Measurements from ENCODE around the gene STK38L.

Gene STK38L

DNA sequence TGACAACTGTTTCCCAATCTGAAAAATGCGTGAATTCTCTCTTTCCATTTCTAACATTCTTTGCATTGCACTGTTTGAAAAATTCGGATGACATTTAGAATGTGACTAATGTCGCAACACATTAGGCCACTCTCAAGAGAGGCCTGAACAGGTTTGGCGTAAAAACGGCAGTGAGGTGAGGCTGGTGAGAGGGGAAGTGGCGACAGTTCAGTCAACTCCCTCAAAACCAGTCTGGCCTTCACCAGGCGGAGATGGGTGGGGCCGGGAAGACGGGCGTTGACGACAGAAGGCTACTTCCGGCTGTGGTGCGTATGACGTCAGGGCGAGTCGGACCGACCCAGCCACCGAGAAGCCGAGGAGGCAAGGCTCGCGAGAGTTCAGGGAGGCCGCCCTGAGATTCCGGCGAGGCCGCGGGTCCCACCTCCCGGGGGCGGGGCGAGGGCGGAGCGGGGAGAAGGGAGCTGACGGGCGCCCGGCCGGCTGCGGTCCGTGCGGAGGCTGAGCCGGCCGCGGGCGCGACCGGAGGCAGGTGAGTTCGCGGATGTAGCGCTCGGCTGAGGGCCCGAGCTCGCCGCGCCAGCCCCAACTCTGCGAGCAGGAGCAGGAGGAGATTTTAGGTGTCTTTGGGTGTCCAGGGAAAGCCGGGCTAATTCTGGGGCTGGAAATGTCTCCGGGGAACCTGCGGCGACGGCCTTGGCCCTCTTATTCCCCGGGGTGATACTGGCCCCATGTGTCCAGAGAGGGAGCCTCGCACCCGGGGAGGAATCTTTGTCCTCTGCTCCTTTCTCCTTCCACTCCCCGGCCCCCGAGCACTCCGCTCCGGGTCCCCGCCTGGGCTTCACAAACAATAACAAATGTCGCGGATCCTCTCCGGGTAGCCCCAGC lies at the start of gene STK38L (continued):
- peak; percentile 94 for TF ChIP-seq KLF10 (tag by site-specific recombination; IDR thresholded peaks at IDR 0.05)
- TF ChIP-seq, protein P1, sequence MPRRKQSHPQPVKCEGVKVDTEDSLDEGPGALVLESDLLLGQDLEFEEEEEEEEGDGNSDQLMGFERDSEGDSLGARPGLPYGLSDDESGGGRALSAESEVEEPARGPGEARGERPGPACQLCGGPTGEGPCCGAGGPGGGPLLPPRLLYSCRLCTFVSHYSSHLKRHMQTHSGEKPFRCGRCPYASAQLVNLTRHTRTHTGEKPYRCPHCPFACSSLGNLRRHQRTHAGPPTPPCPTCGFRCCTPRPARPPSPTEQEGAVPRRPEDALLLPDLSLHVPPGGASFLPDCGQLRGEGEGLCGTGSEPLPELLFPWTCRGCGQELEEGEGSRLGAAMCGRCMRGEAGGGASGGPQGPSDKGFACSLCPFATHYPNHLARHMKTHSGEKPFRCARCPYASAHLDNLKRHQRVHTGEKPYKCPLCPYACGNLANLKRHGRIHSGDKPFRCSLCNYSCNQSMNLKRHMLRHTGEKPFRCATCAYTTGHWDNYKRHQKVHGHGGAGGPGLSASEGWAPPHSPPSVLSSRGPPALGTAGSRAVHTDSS (tag by site-specific recombination; IDR thresholded peaks at IDR 0.05): peak; percentile 1; the same call in 1 of the 2 replicates
- no peak for TF ChIP-seq ZNF239 (tag by site-specific recombination; IDR thresholded peaks at IDR 0.05)
- no peak for TF ChIP-seq ZNF223 (tag by site-specific recombination; IDR thresholded peaks at IDR 0.05)
- TF ChIP-seq, protein P2, sequence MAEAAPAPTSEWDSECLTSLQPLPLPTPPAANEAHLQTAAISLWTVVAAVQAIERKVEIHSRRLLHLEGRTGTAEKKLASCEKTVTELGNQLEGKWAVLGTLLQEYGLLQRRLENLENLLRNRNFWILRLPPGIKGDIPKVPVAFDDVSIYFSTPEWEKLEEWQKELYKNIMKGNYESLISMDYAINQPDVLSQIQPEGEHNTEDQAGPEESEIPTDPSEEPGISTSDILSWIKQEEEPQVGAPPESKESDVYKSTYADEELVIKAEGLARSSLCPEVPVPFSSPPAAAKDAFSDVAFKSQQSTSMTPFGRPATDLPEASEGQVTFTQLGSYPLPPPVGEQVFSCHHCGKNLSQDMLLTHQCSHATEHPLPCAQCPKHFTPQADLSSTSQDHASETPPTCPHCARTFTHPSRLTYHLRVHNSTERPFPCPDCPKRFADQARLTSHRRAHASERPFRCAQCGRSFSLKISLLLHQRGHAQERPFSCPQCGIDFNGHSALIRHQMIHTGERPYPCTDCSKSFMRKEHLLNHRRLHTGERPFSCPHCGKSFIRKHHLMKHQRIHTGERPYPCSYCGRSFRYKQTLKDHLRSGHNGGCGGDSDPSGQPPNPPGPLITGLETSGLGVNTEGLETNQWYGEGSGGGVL (tag by site-specific recombination; IDR thresholded peaks at IDR 0.05): no peak
- TF ChIP-seq ZNF768 (tag by site-specific recombination; IDR thresholded peaks at IDR 0.05): peak; percentile 19; the same call in 1 of the 2 replicates
- peak; percentile 74; the same call in 1 of the 2 replicates for TF ChIP-seq ZNF324 (tag by site-specific recombination; IDR thresholded peaks at IDR 0.05)
- peak; percentile 60; the same call in 1 of the 2 replicates for TF ChIP-seq ZXDB (tag by site-specific recombination; IDR thresholded peaks at IDR 0.05)
- TF ChIP-seq, protein P3, sequence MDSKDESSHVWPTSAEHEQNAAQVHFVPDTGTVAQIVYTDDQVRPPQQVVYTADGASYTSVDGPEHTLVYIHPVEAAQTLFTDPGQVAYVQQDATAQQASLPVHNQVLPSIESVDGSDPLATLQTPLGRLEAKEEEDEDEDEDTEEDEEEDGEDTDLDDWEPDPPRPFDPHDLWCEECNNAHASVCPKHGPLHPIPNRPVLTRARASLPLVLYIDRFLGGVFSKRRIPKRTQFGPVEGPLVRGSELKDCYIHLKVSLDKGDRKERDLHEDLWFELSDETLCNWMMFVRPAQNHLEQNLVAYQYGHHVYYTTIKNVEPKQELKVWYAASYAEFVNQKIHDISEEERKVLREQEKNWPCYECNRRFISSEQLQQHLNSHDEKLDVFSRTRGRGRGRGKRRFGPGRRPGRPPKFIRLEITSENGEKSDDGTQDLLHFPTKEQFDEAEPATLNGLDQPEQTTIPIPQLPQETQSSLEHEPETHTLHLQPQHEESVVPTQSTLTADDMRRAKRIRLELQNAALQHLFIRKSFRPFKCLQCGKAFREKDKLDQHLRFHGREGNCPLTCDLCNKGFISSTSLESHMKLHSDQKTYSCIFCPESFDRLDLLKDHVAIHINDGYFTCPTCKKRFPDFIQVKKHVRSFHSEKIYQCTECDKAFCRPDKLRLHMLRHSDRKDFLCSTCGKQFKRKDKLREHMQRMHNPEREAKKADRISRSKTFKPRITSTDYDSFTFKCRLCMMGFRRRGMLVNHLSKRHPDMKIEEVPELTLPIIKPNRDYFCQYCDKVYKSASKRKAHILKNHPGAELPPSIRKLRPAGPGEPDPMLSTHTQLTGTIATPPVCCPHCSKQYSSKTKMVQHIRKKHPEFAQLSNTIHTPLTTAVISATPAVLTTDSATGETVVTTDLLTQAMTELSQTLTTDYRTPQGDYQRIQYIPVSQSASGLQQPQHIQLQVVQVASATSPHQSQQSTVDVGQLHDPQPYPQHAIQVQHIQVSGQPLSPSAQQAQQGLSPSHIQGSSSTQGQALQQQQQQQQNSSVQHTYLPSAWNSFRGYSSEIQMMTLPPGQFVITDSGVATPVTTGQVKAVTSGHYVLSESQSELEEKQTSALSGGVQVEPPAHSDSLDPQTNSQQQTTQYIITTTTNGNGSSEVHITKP (tag by site-specific recombination; IDR thresholded peaks at IDR 0.05): 0 out of 2 replicates have a peak, but pooled peaks have one; percentile 54
- peak; percentile 83 for TF ChIP-seq ZBTB8A (tag by site-specific recombination; IDR thresholded peaks at IDR 0.05)
- no peak for TF ChIP-seq ZNF175 (tag by site-specific recombination; IDR thresholded peaks at IDR 0.05)
- TF ChIP-seq ZNF335 (tag by site-specific recombination; conservative IDR thresholded peaks at IDR 0.05): peak; percentile 93
- peak; percentile 88 for TF ChIP-seq SP3 (tag by site-specific recombination; IDR thresholded peaks at IDR 0.05)
- TF ChIP-seq ZNF549 (tag by site-specific recombination; IDR thresholded peaks at IDR 0.05): no peak
- TF ChIP-seq GLIS2 (tag by site-specific recombination; IDR thresholded peaks at IDR 0.05): no peak
- TF ChIP-seq, protein P4, sequence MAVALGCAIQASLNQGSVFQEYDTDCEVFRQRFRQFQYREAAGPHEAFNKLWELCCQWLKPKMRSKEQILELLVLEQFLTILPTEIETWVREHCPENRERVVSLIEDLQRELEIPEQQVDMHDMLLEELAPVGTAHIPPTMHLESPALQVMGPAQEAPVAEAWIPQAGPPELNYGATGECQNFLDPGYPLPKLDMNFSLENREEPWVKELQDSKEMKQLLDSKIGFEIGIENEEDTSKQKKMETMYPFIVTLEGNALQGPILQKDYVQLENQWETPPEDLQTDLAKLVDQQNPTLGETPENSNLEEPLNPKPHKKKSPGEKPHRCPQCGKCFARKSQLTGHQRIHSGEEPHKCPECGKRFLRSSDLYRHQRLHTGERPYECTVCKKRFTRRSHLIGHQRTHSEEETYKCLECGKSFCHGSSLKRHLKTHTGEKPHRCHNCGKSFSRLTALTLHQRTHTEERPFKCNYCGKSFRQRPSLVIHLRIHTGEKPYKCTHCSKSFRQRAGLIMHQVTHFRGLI (tag by site-specific recombination; IDR thresholded peaks at IDR 0.05): peak; percentile 53; the same call in 1 of the 2 replicates
- 0 out of 2 replicates have a peak, but pooled peaks have one; percentile 35 for TF ChIP-seq EGR2 (tag by site-specific recombination; IDR thresholded peaks at IDR 0.05; ENCODE audit: low read depth)
- peak; percentile 64 for TF ChIP-seq ZNF501 (tag by site-specific recombination; IDR thresholded peaks at IDR 0.05)
- TF ChIP-seq ZNF626 (tag by site-specific recombination; IDR thresholded peaks at IDR 0.05): 0 out of 2 replicates have a peak, but pooled peaks have one; percentile 49
- no peak for TF ChIP-seq ZBTB1 (tag by site-specific recombination; IDR thresholded peaks at IDR 0.05)
- TF ChIP-seq KLF9 (tag by site-specific recombination; IDR thresholded peaks at IDR 0.05; ENCODE audit: low read depth): peak; percentile 85
- TF ChIP-seq, protein P5, sequence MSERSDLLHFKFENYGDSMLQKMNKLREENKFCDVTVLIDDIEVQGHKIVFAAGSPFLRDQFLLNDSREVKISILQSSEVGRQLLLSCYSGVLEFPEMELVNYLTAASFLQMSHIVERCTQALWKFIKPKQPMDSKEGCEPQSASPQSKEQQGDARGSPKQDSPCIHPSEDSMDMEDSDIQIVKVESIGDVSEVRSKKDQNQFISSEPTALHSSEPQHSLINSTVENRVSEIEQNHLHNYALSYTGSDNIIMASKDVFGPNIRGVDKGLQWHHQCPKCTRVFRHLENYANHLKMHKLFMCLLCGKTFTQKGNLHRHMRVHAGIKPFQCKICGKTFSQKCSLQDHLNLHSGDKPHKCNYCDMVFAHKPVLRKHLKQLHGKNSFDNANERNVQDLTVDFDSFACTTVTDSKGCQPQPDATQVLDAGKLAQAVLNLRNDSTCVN (tag by site-specific recombination; optimal IDR thresholded peaks at IDR 0.05): peak; percentile 70
- TF ChIP-seq, protein P6, sequence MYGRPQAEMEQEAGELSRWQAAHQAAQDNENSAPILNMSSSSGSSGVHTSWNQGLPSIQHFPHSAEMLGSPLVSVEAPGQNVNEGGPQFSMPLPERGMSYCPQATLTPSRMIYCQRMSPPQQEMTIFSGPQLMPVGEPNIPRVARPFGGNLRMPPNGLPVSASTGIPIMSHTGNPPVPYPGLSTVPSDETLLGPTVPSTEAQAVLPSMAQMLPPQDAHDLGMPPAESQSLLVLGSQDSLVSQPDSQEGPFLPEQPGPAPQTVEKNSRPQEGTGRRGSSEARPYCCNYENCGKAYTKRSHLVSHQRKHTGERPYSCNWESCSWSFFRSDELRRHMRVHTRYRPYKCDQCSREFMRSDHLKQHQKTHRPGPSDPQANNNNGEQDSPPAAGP (tag by site-specific recombination; IDR thresholded peaks at IDR 0.05): peak; percentile 54; the same call in 1 of the 2 replicates
- no peak for TF ChIP-seq ZNF514 (tag by site-specific recombination; IDR thresholded peaks at IDR 0.05)
- TF ChIP-seq ZFP69B (tag by site-specific recombination; IDR thresholded peaks at IDR 0.05): peak; percentile 88
- TF ChIP-seq KLF7 (tag by site-specific recombination; IDR thresholded peaks at IDR 0.05; ENCODE audit: borderline replicate concordance): peak; percentile 77
- TF ChIP-seq KLF1 (tag by site-specific recombination; IDR thresholded peaks at IDR 0.05): peak; percentile 90
- TF ChIP-seq ZNF610 (tag by site-specific recombination; IDR thresholded peaks at IDR 0.05; ENCODE audit: borderline replicate concordance): peak; percentile 64; the same call in 1 of the 2 replicates
